Measurements from ENCODE around the gene TEAD1. TPM values are rescaled to one million over a fixed set of nuclear protein-coding genes. Genes with fewer than 3 reads are reported as not detected.

Gene TEAD1
- total RNA-seq, 2 donors from 2014 or later: 32.7 to 56.7 TPM

GRCh38 chr11:12640355-12640754 lies 33.9 kb upstream of the TEAD1 start:
- H3K9me3 ChIP-seq: no peaks in the 10 kb centered on the region
- DNase-seq: no peak
- intact Hi-C loops (cut with DNase I): no loop called here
- no peak overlapping the region for H3K4me3 ChIP-seq
- no peaks in the 10 kb centered on the region for H3K4me1 ChIP-seq
- no peaks in the 10 kb centered on the region for H3K27me3 ChIP-seq
- no peak for TF ChIP-seq CTCF (IDR thresholded peaks at IDR 0.05)
- H3K9ac ChIP-seq (ENCODE audit: low read depth in 2 of 2, low read length in 2 of 2): no peak overlapping the region
- H3K27ac ChIP-seq: no peak overlapping the region
- H3K36me3 ChIP-seq: no peaks in the 10 kb centered on the region

- Histone ChIP-seq H3K9me3 (no peaks in the 10 kb centered on the region), H3K4me3 (no peak overlapping the region), H3K36me3 (no peaks in the 10 kb centered on the region), H3K27ac (no peak overlapping the region), H3K4me1 (no peaks in the 10 kb centered on the region), H3K27me3 (no peaks in the 10 kb centered on the region), H3K9ac (ENCODE audit: low read depth in 2 of 2, low read length in 2 of 2) (no peak overlapping the region)
- TF ChIP-seq CTCF (IDR thresholded peaks at IDR 0.05): no peak
- DNase-seq: peak; percentile 22
- intact Hi-C loops (cut with DNase I): no loop called here
Observed at GRCh38 chr11:12640926-12641849, 33.0 kb upstream of the TEAD1 start.

- Histone ChIP-seq H3K4me3 (no peak overlapping the region), H3K27ac (no peak overlapping the region), H3K27me3 (no peaks in the 10 kb centered on the region), H3K9ac (ENCODE audit: low read depth in 2 of 2, low read length in 2 of 2) (no peak overlapping the region), H3K9me3 (no peaks in the 10 kb centered on the region), H3K36me3 (no peaks in the 10 kb centered on the region), H3K4me1 (no peaks in the 10 kb centered on the region)
- DNase-seq: no peak
- no peak for TF ChIP-seq CTCF (IDR thresholded peaks at IDR 0.05)
- intact Hi-C loops (cut with DNase I): no loop called here
Observed at GRCh38 chr11:12642040-12642439, 32.2 kb upstream of the TEAD1 start.

- no peaks in the 10 kb centered on the region for H3K27me3 ChIP-seq
- no peaks in the 10 kb centered on the region for H3K36me3 ChIP-seq
- no peak overlapping the region for H3K4me3 ChIP-seq
- intact Hi-C loops (cut with DNase I): no loop called here
- no peaks in the 10 kb centered on the region for H3K4me1 ChIP-seq
- DNase-seq: no peak
- no peak overlapping the region for H3K9ac ChIP-seq (ENCODE audit: low read depth in 2 of 2, low read length in 2 of 2)
- H3K27ac ChIP-seq: no peak overlapping the region
- TF ChIP-seq CTCF (IDR thresholded peaks at IDR 0.05): no peak
- no peaks in the 10 kb centered on the region for H3K9me3 ChIP-seq
Observed at GRCh38 chr11:12642806-12643428, 31.3 kb upstream of the TEAD1 start.

GRCh38 chr11:12646478-12646877 lies 27.7 kb upstream of the TEAD1 start:
- no peak overlapping the region for H3K4me3 ChIP-seq
- no peak overlapping the region for H3K9ac ChIP-seq (ENCODE audit: low read depth in 2 of 2, low read length in 2 of 2)
- intact Hi-C loops (cut with DNase I): no loop called here
- no peak for DNase-seq
- H3K27me3 ChIP-seq: no peaks in the 10 kb centered on the region
- no peaks in the 10 kb centered on the region for H3K9me3 ChIP-seq
- no peaks in the 10 kb centered on the region for H3K36me3 ChIP-seq
- no peak overlapping the region for H3K27ac ChIP-seq
- no peak for TF ChIP-seq CTCF (IDR thresholded peaks at IDR 0.05)
- H3K4me1 ChIP-seq: no peaks in the 10 kb centered on the region

Measured in colonic mucosa (tissue), 4 donors.